Calu3 (cell line): ENCODE data around the gene C2orf66. TPM values are rescaled to one million over a fixed set of nuclear protein-coding genes. Genes with fewer than 3 reads are reported as not detected.

Experiments used
- BruUV-seq: library from RNA; stranded (reverse); fragments of 400-500 nt; replicated peaks from 2 replicates; lab custom pipeline; 2021; lab: Mats Ljungman, UMichigan
- CTCF ChIA-PET: fragments of 300-600 bp; sonication (Branson Sonifier 250); formaldehyde crosslinking; loops from one replicate; lab custom pipeline; 2022; ENCODE audit warnings: antibody characterized with exemption; lab: Charles Lee
- DNase-seq: peaks from one replicate; pipeline ENCODE4 v3.0.0; 2022
- H3K27ac Mint-ChIP-seq: one replicate; pipeline ENCODE4 v1.8.0; 2022; ENCODE audit warnings: mixed read lengths; ENCODE audit not compliant: unreplicated experiment
- H3K27me3 Mint-ChIP-seq: one replicate; pipeline ENCODE4 v1.8.0; 2022; ENCODE audit warnings: mixed read lengths; ENCODE audit not compliant: unreplicated experiment
- H3K36me3 Mint-ChIP-seq: one replicate; pipeline ENCODE4 v1.8.0; 2022; ENCODE audit warnings: mild to moderate bottlenecking, moderate library complexity, mixed read lengths; ENCODE audit not compliant: insufficient read depth, unreplicated experiment
- H3K4me1 Mint-ChIP-seq: one replicate; pipeline ENCODE4 v1.8.0; 2022; ENCODE audit warnings: mild to moderate bottlenecking, low read depth, mixed read lengths; ENCODE audit not compliant: unreplicated experiment
- H3K4me3 Mint-ChIP-seq: one replicate; pipeline ENCODE4 v1.8.0; 2022; ENCODE audit warnings: mild to moderate bottlenecking, low read depth, moderate library complexity, mixed read lengths; ENCODE audit not compliant: unreplicated experiment
- H3K9me3 Mint-ChIP-seq: one replicate; pipeline ENCODE4 v1.8.0; 2022; ENCODE audit warnings: low read depth, mixed read lengths; ENCODE audit not compliant: unreplicated experiment
- CTCF ChIP-seq: fragments of 200-600 bp; IDR thresholded peaks from one replicate; pipeline ENCODE4 v1.8.0; 2022; ENCODE audit warnings: antibody characterized with exemption; ENCODE audit not compliant: unreplicated experiment
- intact Hi-C: fragments of 100-400 bp; cut with micrococcal nuclease; formaldehyde crosslinking; loops from one replicate; pipeline ENCODE4 v1.10.0; 2022; ENCODE audit not compliant: unreplicated experiment
- total RNA-seq: library from RNA; stranded (reverse); gene quantifications from 2 replicates; pipeline ENCODE4 v1.2.3, GENCODE V29; 2022

C2orf66 gene
- total RNA-seq, 1 experiment from 2014 or later, result 0.35 TPM

- CTCF ChIA-PET, result no interaction called here
- no peak for TF ChIP-seq CTCF
- Mint-ChIP-seq H3K9me3 (no peaks in the 10 kb centered on the region), H3K27ac (no peak overlapping the region), H3K27me3 (no peaks in the 10 kb centered on the region), H3K36me3 (peaks cover 28% of the 10 kb centered on the region), H3K4me1 (no peaks in the 10 kb centered on the region), H3K4me3 (no peak overlapping the region)
- intact Hi-C loops, result no loop called here
- BruUV-seq, result no TSS peak
- DNase-seq, result no peak
Observed at GRCh38 chr2:196783431-196784094, 25.6 kb downstream of the C2orf66 start.

- no peak for DNase-seq
- H3K9me3 Mint-ChIP-seq, result no peaks in the 10 kb centered on the region
- intact Hi-C loops, result no loop called here
- H3K36me3 Mint-ChIP-seq, result peaks cover 20% of the 10 kb centered on the region
- H3K4me3 Mint-ChIP-seq, result no peak overlapping the region
- no TSS peak for BruUV-seq
- CTCF ChIA-PET, result no interaction called here
- H3K27me3 Mint-ChIP-seq, result no peaks in the 10 kb centered on the region
- TF ChIP-seq CTCF, result no peak
- H3K4me1 Mint-ChIP-seq, result no peaks in the 10 kb centered on the region
- H3K27ac Mint-ChIP-seq, result no peak overlapping the region
Observed at GRCh38 chr2:196767101-196767500, 42.1 kb downstream of the C2orf66 start.

- Mint-ChIP-seq H3K27ac (no peak overlapping the region), H3K9me3 (peaks cover 20% of the 10 kb centered on the region), H3K36me3 (peaks cover 11% of the 10 kb centered on the region), H3K4me3 (no peak overlapping the region), H3K27me3 (no peaks in the 10 kb centered on the region), H3K4me1 (no peaks in the 10 kb centered on the region)
- CTCF ChIA-PET, result interaction anchor here (0.6 kb wide), 1 partner anchor 167 kb away, joined by 4 read pairs; no protein-coding TSS in a partner anchor
- DNase-seq, result no peak
- BruUV-seq, result no TSS peak
- intact Hi-C loops, result loop anchor here (10.0 kb wide), 3 partner anchors 175 to 465 kb away; no protein-coding TSS in a partner anchor
- TF ChIP-seq CTCF, result no peak
Observed at GRCh38 chr2:196759378-196759706, 49.8 kb downstream of the C2orf66 start.

- no peak for DNase-seq
- peaks cover 11% of the 10 kb centered on the region for H3K36me3 Mint-ChIP-seq
- CTCF ChIA-PET, result no interaction called here
- H3K27ac Mint-ChIP-seq, result no peak overlapping the region
- intact Hi-C loops, result loop anchor here (10.0 kb wide), 3 partner anchors 174 to 464 kb away; no protein-coding TSS in a partner anchor
- no peaks in the 10 kb centered on the region for H3K4me1 Mint-ChIP-seq
- H3K4me3 Mint-ChIP-seq, result no peak overlapping the region
- no peak for TF ChIP-seq CTCF
- no peaks in the 10 kb centered on the region for H3K27me3 Mint-ChIP-seq
- H3K9me3 Mint-ChIP-seq, result peaks cover 25% of the 10 kb centered on the region
- BruUV-seq, result no TSS peak
Observed at GRCh38 chr2:196758474-196759377, 50.4 kb downstream of the C2orf66 start.

Other genes starting within 250 kb of the C2orf66 start
- gene HECW2, start 215.8 kb downstream of the C2orf66 start, total RNA-seq, result 1.0 and 1.2 TPM in 2 replicates
- gene CCDC150, start 169.6 kb downstream of the C2orf66 start, total RNA-seq, result 20.2 and 21.7 TPM in 2 replicates
- gene GTF3C3, start 9.7 kb downstream of the C2orf66 start, total RNA-seq, result 63.5 and 70.2 TPM in 2 replicates
- 3.9 and 5.8 TPM in 2 replicates for gene PGAP1, start 117.4 kb upstream of the C2orf66 start, total RNA-seq